ENCODE measurements around the gene FTO.
A peak's percentile ranks its signal among the peaks of the same experiment; 100 is the strongest.
"Not testable (repeated sequence)": the region's sequence is repeated elsewhere in the genome, so short reads cannot be mapped to it uniquely, and the experiment has no call there.

The FTO gene

GRCh38 chr16:53703590-53704444 lies at the start of gene FTO, which contains the start of gene RPGRIP1L:
Gene FTO, plus strand, starts transcription at chr16:53704156.
Gene RPGRIP1L, minus strand, starts transcription at chr16:53703859. Its CDS starts 3,136 bp downstream, at chr16:53700723.
- DNase-seq, result peak; percentile 100

GRCh38 chr16:53654946-53655345 lies 49.0 kb upstream of the FTO start:
- DNase-seq, result no peak

DNA sequence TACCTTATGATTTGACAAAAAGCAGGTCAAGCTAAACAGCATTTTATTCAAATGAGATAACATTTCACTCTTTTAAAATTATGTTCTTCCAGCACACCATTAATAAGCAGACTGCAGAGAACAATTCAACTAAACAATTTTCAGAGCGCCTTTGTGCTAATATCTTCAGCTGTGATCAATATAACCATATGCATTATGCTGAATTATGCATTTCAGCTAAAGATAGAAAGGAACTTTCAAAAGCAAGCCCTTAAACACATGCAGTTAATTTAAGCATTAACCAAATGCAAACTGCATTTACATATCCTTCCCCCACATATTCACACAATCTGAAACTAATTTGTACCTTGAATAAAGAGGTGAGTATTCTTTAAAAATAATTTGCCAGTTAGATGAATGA lies 41.9 kb upstream of the FTO start:
- DNase-seq, result no peak

DNA sequence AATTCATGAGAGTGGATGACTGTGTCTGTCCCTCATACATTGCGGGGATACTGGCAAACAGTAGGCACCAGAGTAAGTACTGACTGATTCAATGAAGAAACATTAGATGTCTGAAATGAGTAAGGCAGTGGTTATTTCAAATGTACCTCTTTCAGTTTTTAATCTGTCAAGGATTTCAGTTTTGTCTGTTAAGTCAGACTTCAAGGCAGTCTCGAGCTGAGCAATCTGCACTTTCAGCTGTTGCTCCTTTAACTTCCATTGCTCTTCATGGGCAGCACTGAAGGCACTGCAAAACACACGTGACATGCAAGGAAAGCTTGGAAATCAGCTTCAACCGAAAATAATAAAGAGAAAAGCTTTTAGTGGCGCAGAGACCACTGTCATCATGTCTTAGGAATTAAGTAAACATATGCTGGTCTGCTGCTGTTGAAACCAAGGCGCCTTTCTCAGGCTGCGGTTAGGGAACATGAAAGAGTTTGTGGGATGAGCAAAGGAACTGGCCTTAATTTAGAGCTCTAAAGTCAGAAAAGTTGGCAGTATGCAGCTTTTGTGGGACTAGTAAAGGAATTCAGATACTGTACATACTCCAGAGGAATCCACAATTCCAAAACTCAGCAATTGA lies 39.1 kb upstream of the FTO start:
- peak; percentile 65 for DNase-seq

DNA sequence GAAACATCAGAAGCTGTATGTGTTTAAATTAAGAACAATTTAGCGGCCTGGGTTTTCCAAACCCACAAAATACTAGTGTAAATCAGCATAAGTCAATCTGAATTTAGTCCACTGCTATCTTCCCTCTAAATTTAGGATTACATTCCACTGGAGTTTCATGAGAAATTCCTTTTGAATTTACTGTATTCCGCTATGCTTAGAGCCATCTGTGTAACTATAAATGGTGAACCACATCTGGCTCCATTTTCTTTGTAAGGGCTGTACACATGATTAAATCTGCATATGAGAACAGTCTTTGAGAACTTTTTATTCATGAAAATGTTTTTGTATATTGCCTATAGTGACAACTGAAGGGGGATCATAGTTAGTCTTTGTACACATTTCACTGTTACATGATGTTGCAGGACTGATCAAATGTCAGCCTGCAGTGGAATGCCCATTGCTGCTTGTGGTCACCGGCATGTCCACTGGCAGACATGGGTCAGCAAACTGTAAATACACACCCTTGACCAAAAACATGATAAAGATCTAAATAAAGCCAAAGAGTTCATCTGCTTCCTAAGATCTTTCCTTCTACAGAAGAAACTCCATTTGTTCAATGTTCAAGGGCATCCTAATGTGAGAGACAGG lies 37.1 kb upstream of the FTO start:
- no peak for DNase-seq

DNA sequence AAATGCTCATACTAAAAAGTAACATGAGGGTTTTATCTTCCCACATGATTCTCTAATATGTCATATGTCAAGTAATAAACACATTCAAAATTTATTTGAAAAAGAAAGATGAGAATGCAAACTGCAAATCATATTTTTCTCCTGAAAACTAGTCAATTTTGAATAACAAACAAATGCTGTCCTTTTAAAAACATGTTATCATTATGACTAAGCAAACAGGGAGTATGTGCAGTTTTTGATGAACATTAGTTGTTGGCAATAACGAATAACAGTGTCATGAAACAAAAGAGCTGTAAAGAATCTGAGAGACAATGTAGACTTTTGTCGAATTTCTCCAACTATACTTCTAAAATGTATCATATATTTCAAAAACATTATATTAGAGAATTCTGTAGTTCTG lies 35.1 kb upstream of the FTO start:
- DNase-seq, result no peak

GRCh38 chr16:53672461-53672860 lies 31.5 kb upstream of the FTO start:
- no peak for DNase-seq

DNA sequence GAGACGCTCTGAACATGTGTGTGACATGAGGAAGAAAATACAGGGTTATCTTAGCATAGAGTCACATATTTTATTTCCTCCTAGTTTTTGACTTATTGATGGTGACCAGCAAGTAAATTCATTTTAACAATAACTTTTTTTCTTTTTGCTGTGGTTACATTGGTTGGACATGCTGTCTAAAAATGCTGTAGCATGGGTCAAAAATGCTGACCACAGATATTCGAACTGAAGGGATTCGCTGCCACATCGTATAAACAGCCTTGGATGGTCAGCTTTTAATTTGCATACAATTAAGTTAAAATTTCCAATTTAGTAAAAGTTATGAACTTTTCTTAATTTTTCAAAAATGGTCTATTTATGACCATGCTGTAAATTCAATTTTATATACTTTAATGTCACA lies 30.8 kb upstream of the FTO start:
- no peak for DNase-seq

- no peak for DNase-seq
Observed at GRCh38 chr16:53678155-53678554, 25.8 kb upstream of the FTO start.

- no peak for DNase-seq
Observed at GRCh38 chr16:53678756-53679343, 25.1 kb upstream of the FTO start.

DNA sequence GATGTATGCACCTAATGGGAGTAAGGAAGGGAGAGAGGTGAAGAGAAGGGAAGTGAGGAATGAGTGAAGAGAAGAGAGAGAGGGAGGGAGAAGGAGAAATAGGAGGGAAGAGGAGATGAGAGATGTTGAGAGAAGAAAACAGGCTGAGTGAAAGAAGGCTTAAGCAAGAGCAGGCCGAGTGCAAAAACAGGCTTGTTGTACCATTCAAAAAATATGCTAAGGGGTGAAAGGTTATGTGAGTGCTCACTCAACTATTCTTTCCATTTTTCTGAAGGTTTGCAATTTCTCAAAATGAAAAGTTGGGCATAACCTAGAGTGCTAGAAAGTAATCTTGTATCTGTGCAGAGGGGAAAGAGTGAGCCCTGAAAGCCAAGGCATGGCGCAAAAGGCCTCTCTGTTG lies 23.2 kb upstream of the FTO start:
- DNase-seq, result no peak

- no peak for DNase-seq
Observed at GRCh38 chr16:53681354-53681753, 22.6 kb upstream of the FTO start.

- not testable (repeated sequence) for DNase-seq
Observed at GRCh38 chr16:53685334-53685733, 18.6 kb upstream of the FTO start.

- no peak for DNase-seq
Observed at GRCh38 chr16:53686710-53687109, 17.2 kb upstream of the FTO start.

DNA sequence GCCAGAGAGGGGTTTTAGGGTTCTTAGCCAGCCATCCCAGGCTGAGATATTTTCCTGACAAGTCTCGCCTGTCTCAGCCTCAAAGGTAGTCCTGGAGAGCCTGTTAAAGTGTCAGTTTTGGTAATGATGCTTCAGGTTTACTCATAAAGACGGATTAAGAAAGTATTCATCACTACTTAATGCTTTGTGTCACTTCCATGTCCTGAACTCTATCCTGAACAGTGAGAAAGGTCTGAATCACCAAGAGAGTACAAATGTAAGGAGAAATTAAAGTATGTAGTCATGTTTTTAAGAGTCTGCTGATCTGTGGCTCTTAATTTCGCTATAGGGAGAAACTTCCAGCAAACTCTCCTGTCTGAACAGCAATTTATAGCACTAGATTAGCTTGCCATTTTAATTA lies 14.3 kb upstream of the FTO start:
- no peak for DNase-seq

DNA sequence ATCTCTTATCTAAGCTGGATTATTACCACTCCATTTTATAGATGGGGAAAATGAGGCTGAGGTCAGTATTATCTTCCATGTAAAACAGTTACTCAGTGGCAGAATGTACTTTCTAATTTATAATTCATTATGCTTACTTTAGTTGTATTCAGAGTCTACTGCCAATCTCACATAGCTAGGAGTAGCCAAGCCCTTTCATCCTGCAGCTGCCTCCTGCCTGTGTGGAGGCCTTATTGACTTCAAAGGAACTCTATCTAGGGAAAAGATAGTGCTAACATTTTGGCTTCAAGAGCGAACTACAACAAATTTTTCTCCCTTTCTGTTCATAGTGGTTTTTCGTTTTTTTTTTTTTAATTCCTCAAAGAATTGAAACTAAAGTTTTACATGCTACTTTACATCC lies 13.2 kb upstream of the FTO start:
- DNase-seq, result no peak

DNA sequence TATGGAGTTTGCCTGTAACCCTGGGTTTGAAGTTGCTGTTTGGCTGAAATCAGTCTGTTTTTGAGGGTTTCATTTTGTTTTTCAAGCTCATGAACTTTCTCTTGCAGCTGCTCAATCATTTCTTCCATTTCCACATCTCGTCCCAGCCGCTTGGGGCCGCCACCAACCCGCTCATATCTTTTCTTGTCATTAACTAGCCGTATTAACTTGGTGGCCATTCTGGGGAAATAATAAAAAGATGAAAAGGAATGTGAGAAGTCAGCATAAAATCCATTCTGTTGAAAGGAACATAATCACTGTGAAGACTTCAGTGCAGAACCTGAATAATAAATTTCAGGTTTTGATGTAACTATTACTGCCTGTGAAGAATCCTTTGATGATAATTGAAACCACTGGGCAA lies 11.8 kb upstream of the FTO start:
- no peak for DNase-seq

DNA sequence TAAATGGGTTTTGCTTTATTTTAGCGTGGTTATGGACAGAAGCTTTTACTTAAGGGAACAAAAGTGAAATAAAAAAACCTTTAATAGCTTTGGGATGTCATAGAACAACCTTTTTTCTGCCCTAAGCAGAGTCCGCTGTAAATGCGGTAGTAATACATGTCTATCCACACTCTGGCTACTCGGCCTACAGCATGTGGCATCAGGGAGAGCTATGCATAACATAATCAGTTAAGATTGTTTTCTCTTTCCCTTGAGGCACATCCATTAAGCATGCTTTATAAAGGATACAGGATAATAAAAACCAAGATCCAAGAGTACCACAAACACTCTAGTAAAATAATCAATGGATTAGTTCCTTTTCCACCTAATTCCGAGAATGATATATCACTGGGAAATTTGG lies 10.6 kb upstream of the FTO start:
- DNase-seq, result no peak

- DNase-seq, result no peak
Observed at GRCh38 chr16:53695070-53695469, 8.9 kb upstream of the FTO start.

GRCh38 chr16:53698271-53698670 lies 5.7 kb upstream of the FTO start:
- not testable (repeated sequence) for DNase-seq

DNA sequence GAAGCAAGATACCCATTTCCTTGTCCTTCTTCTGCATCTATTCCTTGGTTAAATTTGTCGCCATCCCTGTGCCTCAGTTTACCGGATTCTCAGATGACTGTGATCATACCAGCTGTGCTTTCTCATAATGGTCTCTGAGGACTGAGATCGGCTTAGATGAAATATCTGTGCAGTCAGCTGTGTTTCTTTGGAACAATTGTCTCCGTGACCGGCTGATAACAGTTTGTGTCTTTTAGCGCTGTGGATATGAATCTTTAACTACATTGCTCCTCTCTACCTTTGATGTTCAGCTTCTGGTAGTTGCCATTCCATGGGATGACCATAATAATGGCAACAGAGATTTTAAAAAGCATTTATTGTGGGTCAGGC lies 473 bp downstream of the FTO start:
- peak; percentile 20 for DNase-seq

- no peak for DNase-seq
Observed at GRCh38 chr16:53707671-53708070, 3.7 kb downstream of the FTO start.

GRCh38 chr16:53708490-53708889 lies 4.5 kb downstream of the FTO start:
- no peak for DNase-seq

GRCh38 chr16:53711390-53711789 lies 7.4 kb downstream of the FTO start:
- DNase-seq, result no peak
